22Rv1 (cell line): ENCODE measurements around the gene AK1.

Experiments used
- ZFX ChIP-seq: fragments of 450-650 bp; IDR thresholded peaks from 2 replicates; pipeline ENCODE4 v1.6.1; 2017; ENCODE audit warnings: antibody characterized with exemption, borderline replicate concordance
- TF ChIP-seq, protein P1 (sequence below): fragments of 450-650 bp; IDR thresholded peaks from 2 replicates; pipeline ENCODE4 v1.5.1; 2017; ENCODE audit warnings: mild to moderate bottlenecking

DNA sequence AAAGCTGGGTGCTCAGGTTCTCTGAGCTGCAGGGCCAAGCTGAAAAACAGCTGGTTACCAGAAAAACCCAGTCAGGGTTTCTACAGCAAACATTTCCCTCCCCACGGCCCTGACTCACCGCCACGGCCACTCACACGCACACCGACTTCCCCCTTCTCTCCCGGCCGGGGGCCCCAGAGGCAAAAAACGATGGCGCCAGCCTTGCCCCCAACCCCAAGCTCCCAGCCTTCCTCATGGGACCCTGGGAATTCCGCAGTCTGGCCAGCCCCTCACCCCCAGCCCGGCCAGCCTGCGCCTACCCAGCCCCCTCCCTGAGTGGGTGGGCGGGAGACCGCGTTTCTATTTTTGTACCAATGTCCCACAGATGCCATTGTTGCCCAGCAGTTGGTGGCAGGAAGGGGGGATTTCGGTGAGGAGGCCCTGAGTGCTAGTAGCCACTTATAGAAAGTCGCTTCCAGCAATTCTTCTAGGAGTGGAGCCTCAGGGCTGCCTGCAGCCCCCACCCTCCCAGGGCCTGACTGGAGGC lies 41.4 kb downstream of the AK1 start:
- TF ChIP-seq, protein P1, sequence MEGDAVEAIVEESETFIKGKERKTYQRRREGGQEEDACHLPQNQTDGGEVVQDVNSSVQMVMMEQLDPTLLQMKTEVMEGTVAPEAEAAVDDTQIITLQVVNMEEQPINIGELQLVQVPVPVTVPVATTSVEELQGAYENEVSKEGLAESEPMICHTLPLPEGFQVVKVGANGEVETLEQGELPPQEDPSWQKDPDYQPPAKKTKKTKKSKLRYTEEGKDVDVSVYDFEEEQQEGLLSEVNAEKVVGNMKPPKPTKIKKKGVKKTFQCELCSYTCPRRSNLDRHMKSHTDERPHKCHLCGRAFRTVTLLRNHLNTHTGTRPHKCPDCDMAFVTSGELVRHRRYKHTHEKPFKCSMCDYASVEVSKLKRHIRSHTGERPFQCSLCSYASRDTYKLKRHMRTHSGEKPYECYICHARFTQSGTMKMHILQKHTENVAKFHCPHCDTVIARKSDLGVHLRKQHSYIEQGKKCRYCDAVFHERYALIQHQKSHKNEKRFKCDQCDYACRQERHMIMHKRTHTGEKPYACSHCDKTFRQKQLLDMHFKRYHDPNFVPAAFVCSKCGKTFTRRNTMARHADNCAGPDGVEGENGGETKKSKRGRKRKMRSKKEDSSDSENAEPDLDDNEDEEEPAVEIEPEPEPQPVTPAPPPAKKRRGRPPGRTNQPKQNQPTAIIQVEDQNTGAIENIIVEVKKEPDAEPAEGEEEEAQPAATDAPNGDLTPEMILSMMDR, result no peak
- TF ChIP-seq ZFX, result no peak
